Adipocyte (in vitro differentiated cells): ENCODE data around the gene MIEN1.

ENCODE experiments used
- DNase-seq: peaks from one replicate; pipeline ENCODE4 v3.0.0-alpha.2; 2015; ENCODE audit warnings: low read depth
- H3K27me3 ChIP-seq: replicated peaks from 2 replicates; pipeline ENCODE4 v1.7.0; 2013; ENCODE audit warnings: mild to moderate bottlenecking, low read length, moderate library complexity; ENCODE audit not compliant: control insufficient read depth, insufficient read depth
- H3K36me3 ChIP-seq: 2 replicates; pipeline ENCODE4 v1.7.0; 2013; ENCODE audit warnings: low read length, mild to moderate bottlenecking, moderate library complexity; ENCODE audit not compliant: control insufficient read depth, insufficient read depth, severe bottlenecking
- H3K4me1 ChIP-seq: 2 replicates; pipeline ENCODE4 v1.7.0; 2013; ENCODE audit warnings: mild to moderate bottlenecking, low read length, moderate library complexity; ENCODE audit not compliant: control insufficient read depth, insufficient read depth
- H3K4me3 ChIP-seq: 2 replicates; pipeline ENCODE4 v1.7.0; 2013; ENCODE audit warnings: mild to moderate bottlenecking, low read length, moderate library complexity
- H3K9ac ChIP-seq: 2 replicates; pipeline ENCODE4 v1.7.0; 2013; ENCODE audit warnings: mild to moderate bottlenecking, low read length, moderate library complexity
- H3K9me3 ChIP-seq: 2 replicates; pipeline ENCODE4 v1.7.0; 2013; ENCODE audit warnings: mild to moderate bottlenecking, low read length, moderate library complexity; ENCODE audit not compliant: control insufficient read depth

The MIEN1 gene

GRCh38 chr17:39683295-39683939 is 46.9 kb downstream of the MIEN1 start:
- Histone ChIP-seq H3K4me1 (peaks cover 6% of the 10 kb centered on the region), H3K4me3 (no peak overlapping the region), H3K36me3 (no peaks in the 10 kb centered on the region), H3K9ac (no peak overlapping the region), H3K9me3 (no peaks in the 10 kb centered on the region), H3K27me3 (no peaks in the 10 kb centered on the region)
- DNase-seq = no peak

GRCh38 chr17:39679521-39680192 is 50.7 kb downstream of the MIEN1 start:
- no peaks in the 10 kb centered on the region for H3K36me3 ChIP-seq
- no peaks in the 10 kb centered on the region for H3K9me3 ChIP-seq
- H3K4me1 ChIP-seq = peaks cover 9% of the 10 kb centered on the region
- H3K27me3 ChIP-seq = no peaks in the 10 kb centered on the region
- H3K9ac ChIP-seq = no peak overlapping the region
- no peak overlapping the region for H3K4me3 ChIP-seq
- DNase-seq = no peak
